Measurements from ENCODE around the gene EME2. TPM values are rescaled to one million over a fixed set of nuclear protein-coding genes. Genes with fewer than 3 reads are reported as not detected.

The EME2 gene
- total RNA-seq, 1 donor from 2014 or later: 6.8 TPM

GRCh38 chr16:1785846-1786170 lies 13.2 kb downstream of the EME2 start:
- TF ChIP-seq CTCF (IDR thresholded peaks at IDR 0.05; ENCODE audit: insufficient read depth, low read length, poor library complexity, severe bottlenecking): no peak
- Histone ChIP-seq H3K36me3 (ENCODE audit: control insufficient read depth, insufficient read depth, low read length) (no peaks in the 10 kb centered on the region), H3K4me3 (ENCODE audit: low read depth, low read length) (no peak overlapping the region), H3K27me3 (ENCODE audit: control insufficient read depth, insufficient read depth, low read length) (no peaks in the 10 kb centered on the region)
- DNase-seq (ENCODE audit: low read depth): no peak

DNA sequence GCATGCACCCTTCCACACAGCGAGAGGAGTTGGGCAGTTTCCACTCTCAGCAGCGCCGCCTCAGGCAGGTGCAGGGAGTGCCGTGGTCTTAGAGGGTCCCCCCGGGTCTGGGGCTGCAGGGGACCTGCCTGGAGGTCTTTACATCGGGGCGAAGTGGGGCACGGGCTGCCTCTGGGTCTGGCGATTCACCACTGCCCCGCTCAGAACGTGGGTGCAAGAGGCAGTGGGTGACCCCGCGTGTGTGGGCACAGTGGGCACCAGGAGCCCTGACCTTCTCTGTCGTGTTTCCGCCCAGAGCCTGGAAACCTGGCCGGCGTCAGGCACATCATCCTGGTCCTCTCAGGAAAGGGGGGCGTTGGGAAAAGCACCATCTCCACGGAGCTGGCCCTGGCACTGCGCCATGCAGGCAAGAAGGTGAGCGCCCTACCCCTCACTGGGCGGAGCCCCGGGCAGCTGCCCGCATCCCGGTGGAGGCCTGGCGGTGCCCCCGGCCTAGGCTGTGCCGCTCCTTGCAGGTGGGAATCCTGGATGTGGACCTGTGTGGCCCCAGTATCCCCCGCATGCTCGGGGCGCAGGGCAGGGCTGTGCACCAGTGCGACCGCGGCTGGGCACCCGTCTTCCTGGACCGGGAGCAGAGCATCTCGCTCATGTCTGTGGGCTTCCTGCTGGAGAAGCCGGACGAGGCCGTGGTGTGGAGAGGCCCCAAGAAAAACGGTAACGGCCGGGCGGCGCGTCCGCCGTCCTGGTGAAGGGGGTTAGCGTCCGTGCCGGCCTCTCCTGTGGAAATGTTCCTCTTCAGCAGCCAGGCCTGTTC lies 13.8 kb downstream of the EME2 start:
- TF ChIP-seq CTCF (IDR thresholded peaks at IDR 0.05; ENCODE audit: insufficient read depth, low read length, poor library complexity, severe bottlenecking): no peak
- no peak for DNase-seq (ENCODE audit: low read depth)

DNA sequence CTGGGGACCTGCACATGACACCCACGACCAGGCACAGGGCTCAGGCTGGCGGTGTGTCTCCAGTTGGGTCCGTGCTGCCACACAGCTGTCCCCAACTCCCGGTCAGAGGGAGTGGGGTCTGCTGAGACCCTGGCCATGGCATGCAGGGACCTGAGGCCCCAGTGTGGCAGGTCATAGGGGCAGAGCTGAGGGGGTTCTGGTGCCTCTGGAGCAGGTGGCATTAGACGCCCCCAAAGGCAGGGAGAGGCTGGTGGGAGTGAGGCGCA lies 14.4 kb downstream of the EME2 start:
- no peaks in the 10 kb centered on the region for H3K36me3 ChIP-seq (ENCODE audit: control insufficient read depth, insufficient read depth, low read length)
- no peaks in the 10 kb centered on the region for H3K27me3 ChIP-seq (ENCODE audit: control insufficient read depth, insufficient read depth, low read length)
- no peak for DNase-seq (ENCODE audit: low read depth)
- H3K4me3 ChIP-seq (ENCODE audit: low read depth, low read length): no peak overlapping the region
- TF ChIP-seq CTCF (IDR thresholded peaks at IDR 0.05; ENCODE audit: insufficient read depth, low read length, poor library complexity, severe bottlenecking): no peak

More for the DNA sequence above, 13.8 kb downstream of the EME2 start:
- Histone ChIP-seq H3K4me3 (ENCODE audit: low read depth, low read length) (no peak overlapping the region), H3K27me3 (ENCODE audit: control insufficient read depth, insufficient read depth, low read length) (no peaks in the 10 kb centered on the region), H3K36me3 (ENCODE audit: control insufficient read depth, insufficient read depth, low read length) (no peaks in the 10 kb centered on the region)

DNA sequence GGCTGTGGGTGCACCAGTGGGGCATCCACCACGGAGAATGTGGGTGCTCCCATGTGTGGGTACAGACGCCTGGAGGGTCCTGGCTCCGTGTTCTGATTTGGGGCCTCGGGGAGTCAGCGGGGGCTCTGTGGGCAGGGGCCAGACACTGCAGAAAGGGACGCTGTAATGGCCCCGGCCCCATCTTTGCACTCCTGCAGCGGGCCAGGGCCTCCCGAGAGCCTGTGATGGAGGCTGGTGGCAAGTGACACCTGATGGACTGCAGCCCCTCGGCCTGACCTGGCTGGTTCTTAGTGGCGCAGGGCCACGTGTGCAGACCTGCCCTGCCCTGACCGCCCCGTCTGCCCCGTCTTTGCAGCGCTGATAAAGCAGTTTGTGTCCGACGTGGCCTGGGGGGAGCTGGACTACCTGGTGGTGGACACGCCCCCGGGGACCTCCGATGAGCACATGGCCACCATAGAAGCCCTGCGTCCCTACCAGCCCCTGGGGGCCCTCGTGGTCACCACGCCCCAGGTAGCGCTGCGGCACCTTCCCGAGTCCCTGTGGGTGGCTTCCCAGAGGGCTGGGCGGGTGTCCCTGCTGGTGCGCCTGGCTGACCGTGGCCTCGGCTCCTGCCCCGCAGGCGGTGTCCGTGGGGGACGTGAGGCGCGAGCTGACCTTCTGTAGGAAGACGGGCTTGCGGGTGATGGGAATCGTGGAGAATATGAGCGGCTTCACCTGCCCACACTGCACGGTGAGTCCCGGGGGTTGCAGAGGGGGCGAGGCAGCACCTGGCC lies 14.9 kb downstream of the EME2 start:
- no peak for DNase-seq (ENCODE audit: low read depth)
- Histone ChIP-seq H3K4me3 (ENCODE audit: low read depth, low read length) (no peak overlapping the region), H3K36me3 (ENCODE audit: control insufficient read depth, insufficient read depth, low read length) (no peaks in the 10 kb centered on the region), H3K27me3 (ENCODE audit: control insufficient read depth, insufficient read depth, low read length) (no peaks in the 10 kb centered on the region)
- no peak for TF ChIP-seq CTCF (IDR thresholded peaks at IDR 0.05; ENCODE audit: insufficient read depth, low read length, poor library complexity, severe bottlenecking)

DNA sequence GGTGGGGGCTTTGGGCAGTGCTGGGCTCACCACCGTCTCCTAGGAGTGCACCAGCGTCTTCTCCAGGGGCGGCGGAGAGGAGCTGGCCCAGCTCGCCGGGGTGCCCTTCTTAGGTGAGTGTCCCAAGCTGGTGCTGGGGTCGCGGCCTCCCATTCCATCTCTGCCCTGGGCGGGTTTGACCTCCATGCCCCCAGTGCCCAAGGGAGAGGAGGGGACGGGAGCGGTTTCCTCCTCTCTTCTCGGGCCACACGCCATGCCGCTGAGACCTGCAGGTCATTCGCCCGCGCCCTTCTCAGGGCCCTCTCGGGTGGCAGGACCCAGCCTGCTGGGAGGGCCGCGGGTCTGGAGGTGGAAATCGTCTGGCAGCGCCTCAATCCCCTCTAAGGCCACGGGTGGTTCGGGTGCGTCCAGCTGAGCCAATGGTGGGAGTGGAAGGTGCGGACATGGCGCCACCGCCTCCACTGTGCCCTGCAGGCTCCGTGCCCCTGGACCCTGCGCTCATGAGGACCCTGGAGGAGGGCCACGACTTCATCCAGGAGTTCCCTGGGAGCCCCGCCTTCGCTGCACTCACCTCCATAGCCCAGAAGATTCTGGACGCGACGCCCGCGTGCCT lies 15.6 kb downstream of the EME2 start:
- H3K4me3 ChIP-seq (ENCODE audit: low read depth, low read length): no peak overlapping the region
- no peaks in the 10 kb centered on the region for H3K36me3 ChIP-seq (ENCODE audit: control insufficient read depth, insufficient read depth, low read length)
- DNase-seq (ENCODE audit: low read depth): no peak
- no peaks in the 10 kb centered on the region for H3K27me3 ChIP-seq (ENCODE audit: control insufficient read depth, insufficient read depth, low read length)
- no peak for TF ChIP-seq CTCF (IDR thresholded peaks at IDR 0.05; ENCODE audit: insufficient read depth, low read length, poor library complexity, severe bottlenecking)

Measured in kidney epithelial cell (primary cell).